GM08714 (cell line): ENCODE data around the gene SPINK2.
A peak's percentile ranks its signal among the peaks of the same experiment; 100 is the strongest.

Source experiments
- H3K4me3 ChIP-seq: fragments of 200-500 bp; sonication (Bioruptor generic); 2 replicates; pipeline ENCODE4 v1.5.1; 2014; ENCODE audit warnings: mild to moderate bottlenecking, low read length, inconsistent platforms
- ZNF274 ChIP-seq: IDR thresholded peaks from 2 replicates; pipeline ENCODE4 v1.6.1; 2012; ENCODE audit warnings: mild to moderate bottlenecking, low read depth, low read length

The SPINK2 gene

DNA sequence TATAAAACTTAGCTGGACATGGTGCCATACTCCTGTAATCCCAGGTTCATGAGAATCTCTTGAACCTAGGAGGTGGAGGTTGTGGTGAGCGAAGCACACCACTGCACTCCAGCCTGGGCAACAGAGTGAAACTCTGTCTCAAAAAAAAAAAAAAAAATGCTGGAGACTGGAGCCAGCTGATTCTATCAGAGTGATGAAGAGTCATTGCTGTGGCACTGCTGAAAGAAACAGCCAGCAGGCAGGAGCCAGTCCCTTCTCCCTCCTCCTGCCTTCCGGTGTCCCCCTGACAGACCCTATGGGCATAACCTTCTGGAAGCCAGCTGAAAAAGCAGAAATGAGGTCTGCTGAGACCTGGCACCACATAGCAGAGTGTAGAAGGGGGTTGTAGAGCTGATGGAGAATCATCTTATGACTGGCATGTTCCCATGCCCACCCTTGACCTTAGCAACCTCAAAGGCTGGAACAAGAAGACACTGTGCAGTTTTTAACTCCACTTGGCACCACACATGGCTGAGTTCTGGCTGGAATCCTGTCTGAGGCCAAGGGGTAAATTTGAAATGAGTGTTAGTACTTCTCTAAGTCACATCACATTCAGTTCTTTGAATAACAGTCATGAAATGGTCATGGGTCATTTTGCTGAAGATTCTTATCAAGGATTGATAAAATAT is 2.6 kb upstream of the SPINK2 start:
- TF ChIP-seq ZNF274, result no peak
- H3K4me3 ChIP-seq, result no peak overlapping the region

DNA sequence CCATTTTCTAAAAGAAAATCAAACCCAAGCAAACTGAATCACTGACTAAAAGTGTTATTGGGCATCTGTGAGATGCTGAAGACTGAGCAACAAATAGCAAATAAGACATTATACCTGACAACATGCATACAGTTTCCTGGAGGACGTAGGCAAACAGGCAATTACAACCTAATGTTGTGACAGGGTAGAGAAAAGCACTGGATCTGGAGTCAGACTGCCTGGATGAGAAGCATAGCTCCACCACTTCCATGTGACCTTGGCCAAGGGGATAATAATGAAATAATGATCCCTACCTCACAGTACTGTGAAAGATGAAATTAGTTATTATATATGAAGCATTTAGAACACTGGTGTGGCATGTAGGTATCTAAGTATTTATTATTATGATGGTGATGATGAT is 2.7 kb downstream of the SPINK2 start:
- no peak overlapping the region for H3K4me3 ChIP-seq
- no peak for TF ChIP-seq ZNF274

- no peak overlapping the region for H3K4me3 ChIP-seq
- TF ChIP-seq ZNF274, result no peak
Observed at GRCh38 chr4:56817840-56818491, 3.5 kb downstream of the SPINK2 start.

- H3K4me3 ChIP-seq, result no peak overlapping the region
Observed at GRCh38 chr4:56806666-56807065, 14.8 kb downstream of the SPINK2 start.

DNA sequence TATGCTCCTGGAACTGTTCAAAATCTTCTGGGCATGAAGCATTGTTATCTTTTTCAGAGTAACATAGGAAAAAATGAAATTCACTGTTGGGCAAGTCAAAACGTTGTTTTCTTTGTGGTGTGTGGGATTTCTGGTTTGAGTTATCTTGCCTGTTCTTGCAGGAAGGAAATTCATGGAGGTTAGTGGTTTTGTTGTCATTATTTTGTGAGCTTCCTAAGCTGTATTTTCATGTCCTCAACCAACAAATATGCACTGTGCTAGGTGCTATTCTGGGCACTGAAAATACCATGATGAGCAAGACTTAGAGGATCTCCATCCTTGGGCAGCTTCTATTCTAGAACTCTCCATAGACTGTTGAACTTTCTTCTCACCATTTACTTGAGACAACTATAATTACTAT is 16.9 kb downstream of the SPINK2 start:
- no peak for TF ChIP-seq ZNF274
- no peak overlapping the region for H3K4me3 ChIP-seq

More at GRCh38 chr4:56806666-56807065, 14.8 kb downstream of the SPINK2 start:
- no peak for TF ChIP-seq ZNF274

- no peak overlapping the region for H3K4me3 ChIP-seq
- TF ChIP-seq ZNF274, result no peak
Observed at GRCh38 chr4:56803471-56803870, 18.0 kb downstream of the SPINK2 start.

GRCh38 chr4:56799824-56800756 is 21.4 kb downstream of the SPINK2 start:
- peak overlapping the region; percentile 66; the same call in 1 of the 2 replicates for H3K4me3 ChIP-seq
- no peak for TF ChIP-seq ZNF274

GRCh38 chr4:56799161-56799759 is 22.2 kb downstream of the SPINK2 start:
- no peak for TF ChIP-seq ZNF274

GRCh38 chr4:56796211-56796610 is 25.3 kb downstream of the SPINK2 start:
- no peak overlapping the region for H3K4me3 ChIP-seq

More at GRCh38 chr4:56799161-56799759, 22.2 kb downstream of the SPINK2 start:
- no peak overlapping the region for H3K4me3 ChIP-seq

DNA sequence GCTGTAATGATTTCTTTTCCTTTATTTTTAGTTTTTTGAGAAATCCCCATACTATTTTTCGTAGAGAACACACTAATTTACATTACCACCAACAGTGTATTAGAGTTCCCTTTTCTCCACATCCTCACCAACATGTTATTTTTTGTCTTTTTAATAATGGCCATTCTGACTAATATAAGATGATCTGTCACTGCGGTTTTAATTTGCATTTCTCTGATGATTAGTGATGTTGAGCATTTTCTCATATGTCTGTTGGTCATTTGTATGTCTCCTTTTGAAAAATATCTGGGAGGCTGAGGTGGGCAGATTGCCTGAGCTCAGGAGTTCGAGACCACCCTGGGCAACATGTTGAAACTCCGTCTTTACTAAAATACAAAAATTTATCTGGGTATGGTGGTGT is 30.2 kb downstream of the SPINK2 start:
- TF ChIP-seq ZNF274, result no peak
- no peak overlapping the region for H3K4me3 ChIP-seq

More at GRCh38 chr4:56796211-56796610, 25.3 kb downstream of the SPINK2 start:
- no peak for TF ChIP-seq ZNF274

DNA sequence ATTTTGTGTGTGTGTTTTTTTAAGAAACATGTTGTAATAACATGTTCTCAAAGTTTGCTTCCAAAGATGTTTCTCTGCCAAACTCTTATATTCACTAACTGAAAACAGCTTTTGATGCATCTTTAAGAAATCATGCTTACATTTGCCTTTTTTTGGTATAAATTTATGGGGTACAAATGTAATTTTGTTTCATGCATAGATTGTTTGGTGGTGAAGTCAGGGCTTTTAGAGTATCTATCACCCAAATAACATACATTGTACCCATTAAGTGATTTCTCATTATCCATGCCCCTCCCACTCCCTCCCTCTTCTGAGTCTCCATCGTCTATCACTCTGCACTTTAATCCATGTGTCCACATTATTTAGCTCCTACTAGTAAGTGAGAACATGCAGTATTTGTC is 30.8 kb downstream of the SPINK2 start:
- no peak overlapping the region for H3K4me3 ChIP-seq
- no peak for TF ChIP-seq ZNF274

GRCh38 chr4:56788081-56788480 is 33.4 kb downstream of the SPINK2 start:
- H3K4me3 ChIP-seq, result no peak overlapping the region
- TF ChIP-seq ZNF274, result no peak

- no peak for TF ChIP-seq ZNF274
- H3K4me3 ChIP-seq, result no peak overlapping the region
Observed at GRCh38 chr4:56787380-56787779, 34.1 kb downstream of the SPINK2 start.

GRCh38 chr4:56786955-56787354 is 34.5 kb downstream of the SPINK2 start:
- no peak for TF ChIP-seq ZNF274
- no peak overlapping the region for H3K4me3 ChIP-seq
